EH (cell line): Measurements from ENCODE around the gene HNRNPK.
A peak's percentile ranks its signal among the peaks of the same experiment; 100 is the strongest.

Experiments
- DNase-seq: peaks from one replicate; pipeline ENCODE4 v3.0.0-alpha.2; 2015; ENCODE audit warnings: low read depth

The HNRNPK gene

GRCh38 chr9:83933790-83934189, 46.2 kb downstream of the HNRNPK start:
- DNase-seq = peak; percentile 41

DNA sequence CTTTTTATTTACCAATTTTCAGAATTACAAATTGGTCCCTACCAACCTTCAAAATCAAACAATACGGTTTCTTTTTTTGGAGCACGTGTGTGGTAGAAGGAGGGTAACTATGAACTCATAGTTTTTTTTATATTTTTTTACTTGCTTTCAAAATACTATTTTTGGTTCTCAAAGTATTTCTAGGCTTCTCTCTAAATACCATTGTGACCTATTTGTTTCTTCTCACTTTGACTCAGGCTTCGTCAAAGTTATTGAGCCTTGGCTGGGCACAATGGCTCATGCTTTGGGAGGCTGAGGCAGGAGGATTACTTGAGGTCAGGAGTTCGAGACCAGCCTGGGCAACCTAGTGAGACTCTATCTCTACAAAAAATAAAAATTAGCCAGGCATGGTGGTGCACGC, 47.2 kb downstream of the HNRNPK start:
- DNase-seq = no peak

GRCh38 chr9:83932011-83932410, 48.0 kb downstream of the HNRNPK start:
- no peak for DNase-seq

DNA sequence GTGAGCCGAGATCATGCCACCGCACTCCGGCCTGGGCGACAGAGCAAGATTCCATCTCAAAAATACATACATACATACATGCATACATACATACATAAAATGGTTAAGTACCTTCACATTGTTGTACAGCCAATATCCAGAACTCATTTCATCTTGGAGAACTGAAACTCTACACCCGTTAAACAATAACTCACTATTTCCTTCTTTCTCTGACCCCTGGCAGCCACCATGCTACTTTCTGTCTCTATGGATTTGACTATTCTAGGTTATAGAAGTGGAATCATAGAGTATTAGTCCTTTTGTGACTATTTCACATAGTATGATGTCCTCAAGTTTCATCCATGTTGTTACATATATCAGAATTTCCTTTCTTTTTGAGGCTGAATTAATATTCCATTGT, 49.1 kb downstream of the HNRNPK start:
- no peak for DNase-seq

DNA sequence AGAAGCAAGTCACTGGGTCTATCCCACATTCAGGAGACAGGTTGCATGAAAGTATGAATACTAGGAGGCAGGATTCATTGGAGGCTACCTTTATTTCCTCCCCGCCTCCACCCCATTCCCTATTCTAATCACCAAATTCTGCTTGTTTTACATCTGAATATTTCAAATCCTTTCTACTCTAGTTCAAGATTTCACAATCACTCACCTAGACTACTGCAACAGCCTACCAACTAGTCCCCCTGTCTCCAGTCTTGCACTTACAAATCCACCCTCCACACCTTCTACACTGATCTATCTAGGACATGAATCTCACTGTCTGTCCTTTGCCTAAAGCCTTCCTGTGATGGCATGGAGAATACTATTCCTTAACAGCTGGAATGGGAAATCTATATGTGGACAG, 52.4 kb downstream of the HNRNPK start:
- DNase-seq = no peak

GRCh38 chr9:83920927-83921707, 58.9 kb downstream of the HNRNPK start, which contains the start of gene KIF27:
KIF27 (minus strand) TSS chr9:83921432; CDS start chr9:83915591, 5,841 bp downstream.
- DNase-seq = peak; percentile 98

- DNase-seq = no peak
Observed at GRCh38 chr9:83920469-83920926, 59.5 kb downstream of the HNRNPK start.

DNA sequence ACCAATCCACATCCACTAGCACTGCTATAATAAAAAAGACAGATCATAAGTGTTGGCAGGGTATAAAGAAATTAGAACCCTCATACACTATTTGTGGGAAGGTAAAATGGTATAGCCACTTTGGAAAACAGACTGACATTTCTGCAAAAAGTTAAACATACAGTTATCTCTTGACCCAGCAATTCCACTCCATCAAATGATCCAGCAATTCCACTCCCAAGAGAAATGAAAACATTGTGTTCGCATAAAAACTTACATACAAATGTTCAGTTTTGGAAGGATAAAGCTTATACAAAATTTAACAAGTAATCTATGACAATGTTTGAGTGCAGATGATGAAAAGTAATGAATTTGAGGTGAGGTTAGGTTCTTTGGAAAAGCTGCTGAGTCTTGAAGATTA, 60.9 kb downstream of the HNRNPK start:
- no peak for DNase-seq
